Ascending aorta (tissue), 2 donors: ENCODE results near the gene EXT2. TPM values are rescaled to one million over a fixed set of nuclear protein-coding genes. Genes with fewer than 3 reads are reported as not detected.

ENCODE experiments used
- DNase-seq, 2 donors: peaks; one replicate each; pipeline ENCODE4 v3.0.0-alpha.2; 2019; ENCODE audit warnings: low spot score in 2 of 2
- H3K27ac ChIP-seq, 2 donors: fragments of 200-600 bp; sonication (generic); one replicate each; pipeline ENCODE4 v1.5.1; 2016 to 2017; ENCODE audit warnings: mild to moderate bottlenecking in 1 of 2
- H3K27me3 ChIP-seq: fragments of 200-600 bp; sonication (generic); one replicate; pipeline ENCODE4 v1.5.1; 2017
- H3K36me3 ChIP-seq, 2 donors: fragments of 200-600 bp; sonication (generic); one replicate each; pipeline ENCODE4 v1.5.1; 2016
- H3K4me1 ChIP-seq, 2 donors: fragments of 200-600 bp; sonication (generic); one replicate each; pipeline ENCODE4 v1.5.1; 2016 to 2017; ENCODE audit warnings: mild to moderate bottlenecking in 1 of 2
- H3K4me3 ChIP-seq, 2 donors: fragments of 200-600 bp; sonication (generic); one replicate each; pipeline ENCODE4 v1.5.1; 2016 to 2017; ENCODE audit warnings: mild to moderate bottlenecking in 1 of 2
- H3K9me3 ChIP-seq, 2 donors: fragments of 200-600 bp; sonication (generic); one replicate each; pipeline ENCODE4 v1.5.1; 2016
- CTCF ChIP-seq, 3 experiments: fragments of 200-600 bp in 2 of 3; fragments of 450-650 bp in 1 of 3; sonication (generic) in 2 of 3; IDR thresholded peaks; one replicate each; pipeline ENCODE4 v1.5.1; 2016 to 2019; ENCODE audit warnings: antibody characterized with exemption in 3 of 3, mild to moderate bottlenecking in 1 of 3, moderate library complexity in 1 of 3
- intact Hi-C: fragments of 100-400 bp; cut with DNase I; formaldehyde crosslinking; loops from one replicate; pipeline ENCODE4 v1.15.1; 2023
- total RNA-seq: library from RNA; depleted of rRNA; stranded (reverse); fragments of >200 nt; gene quantifications from one replicate; pipeline ENCODE4 v1.1.0, GENCODE V29; 2016

EXT2 gene
- total RNA-seq, 1 donor from 2014 or later = 342 TPM

DNA sequence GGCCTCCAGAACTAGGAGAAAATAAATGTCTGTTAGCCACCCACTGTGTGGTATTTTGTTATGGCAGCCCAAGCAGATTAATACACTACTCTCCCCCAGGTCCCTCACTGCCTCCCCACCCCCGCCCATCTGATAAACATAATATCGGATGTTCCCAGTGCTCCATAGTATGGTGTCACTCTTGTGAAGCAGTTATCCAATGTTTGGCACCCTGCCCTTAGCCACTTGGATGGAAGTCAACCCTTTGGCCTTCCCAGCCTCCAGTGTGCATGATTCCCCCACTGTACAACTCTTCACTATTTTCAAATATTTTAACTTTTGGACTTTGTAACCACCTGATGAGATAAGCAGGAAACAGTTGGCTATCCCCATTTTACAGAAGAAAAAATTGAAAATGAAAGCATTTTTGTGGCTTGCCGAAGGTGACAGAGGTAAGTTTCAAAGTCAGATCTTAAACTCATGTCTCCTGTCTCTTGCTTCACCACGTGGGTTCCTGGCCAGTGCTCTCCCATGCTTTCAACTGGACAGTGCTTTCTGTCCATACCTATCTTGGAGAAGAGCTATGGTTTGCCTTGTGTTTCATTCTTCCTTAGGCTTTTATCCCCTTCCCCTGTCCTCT is 161.3 kb downstream of the EXT2 start:
- no peak for TF ChIP-seq CTCF (IDR thresholded peaks at IDR 0.05)
- no peaks in the 10 kb centered on the region for H3K27me3 ChIP-seq
- peaks cover 7 to 17% of the 10 kb centered on the region in 2 donors for H3K9me3 ChIP-seq
- no peaks in the 10 kb centered on the region for H3K36me3 ChIP-seq
- no peak overlapping the region for H3K4me3 ChIP-seq
- intact Hi-C loops = no loop called here
- no peaks in the 10 kb centered on the region for H3K4me1 ChIP-seq
- no peak for DNase-seq
- no peak overlapping the region for H3K27ac ChIP-seq

DNA sequence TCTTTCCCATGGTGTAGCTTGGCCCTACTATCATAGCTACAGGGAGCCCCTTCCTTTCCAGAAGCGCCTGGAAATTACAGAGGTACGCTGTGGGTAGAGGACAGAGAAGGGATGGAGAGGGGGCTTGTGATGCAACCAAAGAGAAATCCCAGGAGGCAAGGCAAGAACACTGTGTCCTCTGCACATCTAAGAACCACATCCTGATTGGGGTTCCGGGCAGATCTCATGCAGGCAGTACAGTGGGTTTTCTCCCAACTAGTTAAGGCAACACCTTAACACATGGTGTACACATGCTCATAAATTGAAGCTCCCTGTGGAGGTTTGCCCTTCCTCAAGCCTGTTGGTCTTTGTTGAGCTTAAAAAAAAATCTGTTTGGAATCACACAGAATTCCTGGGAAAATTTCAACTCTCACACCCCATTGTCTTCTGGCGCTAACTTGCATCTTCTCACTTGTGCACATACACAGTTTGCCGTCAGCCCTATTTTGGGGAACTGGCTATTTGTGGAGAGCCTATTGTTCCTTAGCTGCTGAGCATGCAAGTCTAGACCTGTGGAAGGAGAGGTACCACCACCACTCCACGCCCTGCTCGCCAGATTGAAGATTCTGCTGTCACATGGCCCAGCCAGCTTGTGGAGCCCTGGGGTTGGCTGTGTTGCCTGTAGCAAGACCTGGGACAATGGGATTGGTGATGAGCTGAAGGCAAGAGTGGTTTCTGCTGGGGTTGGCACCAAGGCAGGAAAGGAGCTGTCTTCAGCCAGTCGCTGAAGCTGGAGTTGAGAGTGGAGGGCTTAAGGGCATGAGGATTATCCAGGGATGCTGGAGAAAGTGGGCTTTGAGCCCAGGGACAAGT is 162.1 kb downstream of the EXT2 start:
- no peak for TF ChIP-seq CTCF (IDR thresholded peaks at IDR 0.05)

DNA sequence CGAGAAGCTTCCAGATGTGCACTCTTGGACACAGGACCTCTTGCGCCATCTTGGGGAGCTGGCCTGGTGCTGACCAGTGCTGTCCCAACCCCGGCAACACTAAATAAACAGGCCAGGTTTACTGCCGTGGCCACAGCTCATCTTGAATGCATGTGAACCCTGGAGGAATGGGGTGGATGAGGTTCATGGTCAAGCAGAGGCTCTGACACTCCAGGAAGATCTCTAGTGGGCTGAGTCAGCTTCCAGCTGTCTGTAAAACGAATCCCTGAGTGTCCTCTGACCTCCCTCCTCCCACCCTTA is 162.7 kb downstream of the EXT2 start:
- intact Hi-C loops = no loop called here
- Histone ChIP-seq H3K9me3 (peaks cover 0 to 4% of the 10 kb centered on the region in 2 donors), H3K36me3 (no peaks in the 10 kb centered on the region), H3K27me3 (no peaks in the 10 kb centered on the region), H3K4me1 (no peaks in the 10 kb centered on the region), H3K4me3 (no peak overlapping the region), H3K27ac (no peak overlapping the region)
- TF ChIP-seq CTCF (IDR thresholded peaks at IDR 0.05) = no peak
- DNase-seq = no peak

More for the DNA sequence above, 162.1 kb downstream of the EXT2 start:
- Histone ChIP-seq H3K4me3 (no peak overlapping the region), H3K4me1 (no peaks in the 10 kb centered on the region), H3K9me3 (peaks cover 4 to 9% of the 10 kb centered on the region in 2 donors), H3K27me3 (no peaks in the 10 kb centered on the region), H3K36me3 (no peaks in the 10 kb centered on the region), H3K27ac (no peak overlapping the region)
- intact Hi-C loops = no loop called here
- no peak for DNase-seq

- intact Hi-C loops = no loop called here
- Histone ChIP-seq H3K4me3 (no peak overlapping the region), H3K4me1 (no peaks in the 10 kb centered on the region), H3K9me3 (no peaks in the 10 kb centered on the region), H3K36me3 (no peaks in the 10 kb centered on the region), H3K27me3 (no peaks in the 10 kb centered on the region), H3K27ac (no peak overlapping the region)
- no peak for TF ChIP-seq CTCF (IDR thresholded peaks at IDR 0.05)
- no peak for DNase-seq
Observed at GRCh38 chr11:44258839-44259420, 163.5 kb downstream of the EXT2 start.

DNA sequence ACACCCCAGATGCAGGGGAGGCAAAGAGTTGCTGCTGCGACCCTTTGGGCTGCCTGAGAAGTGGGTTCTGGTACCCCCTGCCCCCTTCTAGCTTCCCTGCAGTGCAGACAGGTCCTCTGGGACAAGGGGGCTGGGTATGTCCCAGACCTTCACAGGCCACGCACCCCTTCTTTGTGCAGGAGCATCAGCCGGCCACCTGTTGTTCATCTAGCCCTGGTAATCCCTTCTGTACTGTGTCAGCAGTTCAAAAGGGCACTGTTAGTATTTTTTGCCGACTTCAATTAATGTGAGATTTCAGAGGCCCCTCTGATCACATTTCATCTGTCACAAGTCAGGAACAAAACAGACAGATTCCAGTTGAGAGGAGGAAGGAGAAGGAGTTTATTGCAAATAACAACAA is 164.6 kb downstream of the EXT2 start:
- no peaks in the 10 kb centered on the region for H3K9me3 ChIP-seq
- TF ChIP-seq CTCF (IDR thresholded peaks at IDR 0.05) = no peak
- H3K4me1 ChIP-seq = no peaks in the 10 kb centered on the region
- no peak overlapping the region for H3K4me3 ChIP-seq
- no peaks in the 10 kb centered on the region for H3K36me3 ChIP-seq
- no peak for DNase-seq
- H3K27me3 ChIP-seq = no peaks in the 10 kb centered on the region
- no peak overlapping the region for H3K27ac ChIP-seq
- intact Hi-C loops = no loop called here
